ENCODE measurements around the gene NUDT16. TPM values are rescaled to one million over a fixed set of nuclear protein-coding genes. Genes with fewer than 3 reads are reported as not detected.

Gene NUDT16
- total and polyA plus RNA-seq, 2 of the 8 experiments (the other 6 are each of a cell fraction or from before 2014, with no cell fraction given), result 8.5 to 19.1 TPM

DNA sequence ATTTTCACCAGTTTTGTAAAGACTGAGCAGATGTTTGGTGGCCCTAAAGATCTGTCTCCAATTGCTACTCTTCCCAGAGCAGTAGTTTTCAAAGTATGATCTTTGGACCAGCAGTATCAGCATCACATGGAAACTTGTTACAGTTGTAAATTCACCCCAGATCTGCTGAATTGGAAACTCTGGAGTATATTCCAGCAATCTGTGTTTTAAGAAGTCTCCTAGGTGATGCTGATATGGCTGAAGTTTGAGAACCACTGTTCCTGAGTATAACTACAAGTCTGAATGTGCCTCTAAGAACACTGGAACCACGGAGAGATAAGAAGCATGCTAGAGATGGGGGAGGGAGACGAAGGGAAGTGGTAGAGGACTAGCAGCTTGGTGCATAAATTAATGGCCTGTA lies 45.7 kb downstream of the NUDT16 start:
- H3K36me3 ChIP-seq (ENCODE audit: control insufficient read depth in 2 of 4, insufficient read depth in 4 of 4, low read length in 3 of 4), result no peaks in the 10 kb centered on the region
- no peaks in the 10 kb centered on the region for H3K27me3 ChIP-seq (replicated peaks in 1 of 4; ENCODE audit: control insufficient read depth in 3 of 4, extremely low read depth in 1 of 4, insufficient read depth in 3 of 4, low read length in 3 of 4)
- no peak overlapping the region for H2BK20ac ChIP-seq (ENCODE audit: low read length)
- no peaks in the 10 kb centered on the region for H3K9me3 ChIP-seq (ENCODE audit: insufficient read depth in 2 of 2, low read depth in 1 of 2, low read length in 1 of 2)
- H3K23me2 ChIP-seq (ENCODE audit: low read depth, low read length), result no peaks in the 10 kb centered on the region
- H3K4me2 ChIP-seq (ENCODE audit: insufficient read depth in 1 of 2, low read depth in 2 of 2, low read length in 2 of 2), result no peak overlapping the region
- H4K91ac ChIP-seq (replicated peaks; ENCODE audit: insufficient read length, low read length), result no peak overlapping the region
- DNase-seq (ENCODE audit: low read depth in 1 of 2, low spot score in 2 of 2), result no peak
- H3K4me3 ChIP-seq (ENCODE audit: extremely low read depth in 1 of 4, insufficient read depth in 2 of 4, low read depth in 3 of 4, low read length in 4 of 4), result no peak overlapping the region
- H3K79me1 ChIP-seq (ENCODE audit: low read depth, low read length), result no peaks in the 10 kb centered on the region
- H3K14ac ChIP-seq (ENCODE audit: insufficient read length), result no peak overlapping the region
- H3K23ac ChIP-seq (ENCODE audit: insufficient read length), result no peak overlapping the region
- no peak overlapping the region for H2BK5ac ChIP-seq (ENCODE audit: low read depth, low read length)
- no peak overlapping the region for H2BK15ac ChIP-seq (ENCODE audit: low read length)
- H3K27ac ChIP-seq (ENCODE audit: low read depth, low read length), result no peak overlapping the region
- no peak overlapping the region for H3K18ac ChIP-seq (ENCODE audit: extremely low read depth, low read length)
- H3K79me2 ChIP-seq (ENCODE audit: control insufficient read depth in 1 of 2, insufficient read depth in 2 of 2, low read length in 2 of 2), result no peaks in the 10 kb centered on the region
- no peak for FAIRE-seq
- 78% methylated on average over 2 of the region's 2 CpGs; no CpG with 5 or more reads in 1 of the 2 experiments for WGBS, 2 experiments (ENCODE audit: extremely low coverage in 1 of 2, insufficient coverage in 1 of 2, insufficient read length in 1 of 2, insufficient replicate concordance in 2 of 2, low coverage in 1 of 2, low lambda C conversion rate in 2 of 2, missing lambda C conversion rate in 1 of 2)
- no peak overlapping the region for H2BK120ac ChIP-seq (replicated peaks; ENCODE audit: low read depth, low read length)
- no peaks in the 10 kb centered on the region; a peak in 2 of 7 replicates for H3K4me1 ChIP-seq (replicated peaks in 1 of 4; ENCODE audit: control insufficient read depth in 3 of 4, insufficient read depth in 4 of 4, low read length in 3 of 4)
- no peaks in the 10 kb centered on the region for H4K20me1 ChIP-seq (replicated peaks in 1 of 2; ENCODE audit: control insufficient read depth in 1 of 2, insufficient read depth in 2 of 2, low read length in 2 of 2)
- ChIA-PET CTCF (ENCODE audit: partially characterized antibody) (interaction anchor here (0.6 kb wide), 2 partner anchors 46 to 700 kb away, joined by 3 read pairs; no protein-coding TSS in a partner anchor), POLR2A (ENCODE audit: partially characterized antibody) (interaction anchor here (0.8 kb wide), 1 partner anchor 31 kb away, joined by 3 read pairs; no protein-coding TSS in a partner anchor)
- no peak overlapping the region for H2BK12ac ChIP-seq (ENCODE audit: low read depth, low read length)
- no peak overlapping the region for H4K8ac ChIP-seq (ENCODE audit: extremely low read depth, insufficient read depth, low read length)
- H4K5ac ChIP-seq (ENCODE audit: insufficient read length, low read depth, low read length), result no peak overlapping the region
- no peak overlapping the region for H3K4ac ChIP-seq (replicated peaks; ENCODE audit: insufficient read length, low read depth, low read length)
- H3K56ac ChIP-seq (replicated peaks; ENCODE audit: insufficient read length, low read depth, low read length), result no peak overlapping the region
- H2AK5ac ChIP-seq (ENCODE audit: low read depth, low read length), result no peak overlapping the region
- no peak overlapping the region for H3K9ac ChIP-seq (replicated peaks in 1 of 4; ENCODE audit: extremely low read depth in 1 of 4, low read depth in 3 of 4, low read length in 3 of 4)
- H2AFZ ChIP-seq (ENCODE audit: low read length), result no peak overlapping the region
- TF ChIP-seq SIRT6 (IDR thresholded peaks at IDR 0.05; ENCODE audit: low read length), result no peak
- TF ChIP-seq KDM4A (IDR thresholded peaks at IDR 0.05; ENCODE audit: low read depth, low read length, severe bottlenecking), result no peak
- TF ChIP-seq, protein P1, sequence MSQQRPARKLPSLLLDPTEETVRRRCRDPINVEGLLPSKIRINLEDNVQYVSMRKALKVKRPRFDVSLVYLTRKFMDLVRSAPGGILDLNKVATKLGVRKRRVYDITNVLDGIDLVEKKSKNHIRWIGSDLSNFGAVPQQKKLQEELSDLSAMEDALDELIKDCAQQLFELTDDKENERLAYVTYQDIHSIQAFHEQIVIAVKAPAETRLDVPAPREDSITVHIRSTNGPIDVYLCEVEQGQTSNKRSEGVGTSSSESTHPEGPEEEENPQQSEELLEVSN (IDR thresholded peaks at IDR 0.05), result no peak
- no peak for TF ChIP-seq MAFK (IDR thresholded peaks at IDR 0.05; ENCODE audit: low read depth, low read length)
- no peak for TF ChIP-seq RFX5 (IDR thresholded peaks at IDR 0.05; ENCODE audit: borderline replicate concordance, low read depth, low read length)
- no peak for TF ChIP-seq CEBPB (IDR thresholded peaks at IDR 0.05; ENCODE audit: low read depth, low read length)
- TF ChIP-seq EP300 (IDR thresholded peaks at IDR 0.05; ENCODE audit: borderline replicate concordance in 1 of 2, low read depth in 2 of 2, low read length in 2 of 2), result no peak
- no peak for TF ChIP-seq RAD21 (IDR thresholded peaks at IDR 0.05 in 1 of 2, conservative IDR thresholded peaks at IDR 0.05 in 1 of 2; ENCODE audit: low read depth in 2 of 2, low read length in 2 of 2)
- TF ChIP-seq, protein P2, sequence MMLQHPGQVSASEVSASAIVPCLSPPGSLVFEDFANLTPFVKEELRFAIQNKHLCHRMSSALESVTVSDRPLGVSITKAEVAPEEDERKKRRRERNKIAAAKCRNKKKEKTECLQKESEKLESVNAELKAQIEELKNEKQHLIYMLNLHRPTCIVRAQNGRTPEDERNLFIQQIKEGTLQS (IDR thresholded peaks at IDR 0.05; ENCODE audit: insufficient read depth, low read depth, low read length), result no peak
- no peak for TF ChIP-seq JUN (IDR thresholded peaks at IDR 0.05; ENCODE audit: low read depth, low read length)
- no peak for TF ChIP-seq JUND (IDR thresholded peaks at IDR 0.05; ENCODE audit: low read length)
- TF ChIP-seq BRCA1 (IDR thresholded peaks at IDR 0.05; ENCODE audit: low read depth, low read length), result no peak
- no peak for TF ChIP-seq HDAC2 (IDR thresholded peaks at IDR 0.05; ENCODE audit: borderline replicate concordance in 1 of 2, low read depth in 2 of 2, low read length in 2 of 2)
